ENCODE data around the gene MRPL49.
"Not testable (repeated sequence)": the region's sequence is repeated elsewhere in the genome, so short reads cannot be mapped to it uniquely, and the experiment has no call there.

The MRPL49 gene

DNA sequence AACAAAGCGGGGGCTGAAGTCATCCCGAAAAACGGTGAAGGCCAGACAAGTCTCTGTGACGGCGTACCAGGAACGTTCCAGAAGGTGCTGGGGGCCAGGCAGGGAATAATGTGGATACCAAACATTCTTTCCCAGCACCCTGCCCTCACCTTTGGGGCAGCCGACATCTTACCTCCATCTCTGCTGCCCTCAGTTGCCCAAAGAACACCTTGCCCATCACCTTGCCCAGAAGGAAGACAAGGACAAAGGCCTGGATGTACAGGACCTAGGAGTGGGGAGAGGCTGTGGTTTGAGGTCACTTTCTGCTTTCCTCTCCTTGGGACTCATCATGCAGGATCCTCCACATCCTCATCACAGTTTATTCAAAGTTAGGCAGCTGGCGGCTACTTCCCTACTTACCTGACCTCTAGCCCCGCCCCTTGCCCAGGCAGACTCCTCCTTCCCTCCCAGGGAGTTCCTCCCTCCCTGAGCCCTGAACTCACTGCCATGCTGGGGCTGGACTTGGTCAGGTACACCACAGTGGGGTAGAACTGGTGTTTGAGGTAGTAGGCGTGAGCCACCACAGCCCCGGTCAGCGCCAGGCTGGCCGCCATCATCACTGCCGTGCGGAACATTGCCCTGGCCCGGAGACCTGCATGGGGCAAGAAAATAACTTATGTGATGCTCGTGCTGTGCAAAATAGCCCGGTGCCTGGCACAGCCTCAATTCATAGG lies 11.0 kb downstream of the MRPL49 start:
- no peak for DNase-seq (ENCODE audit: low read depth)

DNA sequence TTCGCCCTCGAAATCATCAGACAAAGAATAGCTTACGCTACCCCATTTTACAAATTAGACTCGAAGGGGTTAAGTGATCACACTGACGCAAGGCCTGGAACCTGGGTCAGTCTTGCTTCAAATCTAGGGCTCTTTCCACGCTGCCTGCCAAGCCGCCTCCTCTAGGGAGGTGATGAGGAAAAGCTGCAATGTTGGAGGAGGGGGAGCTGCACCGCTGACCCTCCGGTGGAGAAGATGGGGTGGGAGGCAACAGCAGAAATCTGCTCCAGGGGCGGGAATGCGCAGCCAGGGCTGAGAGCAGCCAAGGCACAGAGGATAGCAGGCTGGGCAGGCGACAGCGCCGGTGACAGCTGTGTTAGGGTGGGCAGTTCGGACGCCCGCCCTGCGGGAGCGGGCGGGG lies 11.6 kb downstream of the MRPL49 start:
- DNase-seq (ENCODE audit: low read depth): no peak

DNA sequence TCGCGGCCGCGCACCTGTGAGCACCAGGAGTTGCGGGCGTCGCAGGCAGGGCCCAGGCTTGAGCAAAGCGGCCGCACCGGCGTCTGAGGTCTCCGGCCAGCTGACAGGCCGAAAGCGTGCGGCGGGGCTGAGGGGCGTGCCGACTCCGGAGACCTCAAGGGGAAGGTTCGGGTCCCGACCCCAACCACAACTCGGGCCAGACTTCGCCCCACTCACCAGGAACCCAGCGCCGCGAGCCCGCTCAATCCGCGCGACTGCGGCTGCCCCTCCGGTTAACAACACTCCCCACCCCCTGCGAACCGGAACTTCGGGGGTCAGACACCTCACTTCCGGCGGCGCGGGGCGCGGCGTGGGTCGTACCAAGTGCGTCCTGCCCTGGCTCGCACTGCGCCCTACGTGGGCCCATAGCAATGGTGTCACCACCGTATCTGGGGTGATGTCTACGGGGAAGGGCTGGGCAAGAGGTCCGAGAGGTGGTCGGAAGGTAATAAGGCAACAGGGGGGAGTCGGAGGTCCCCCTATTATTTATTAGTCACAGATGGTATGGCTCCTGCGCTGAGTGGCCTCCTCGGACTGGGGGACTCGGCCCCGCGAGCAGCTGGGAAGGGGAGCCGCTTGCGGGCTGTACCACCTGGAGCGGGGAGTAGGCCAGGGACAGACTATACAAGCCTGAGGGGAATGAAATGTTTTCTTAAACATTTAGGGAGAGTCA lies 12.3 kb downstream of the MRPL49 start, which contains the start of gene SYVN1:
TSS of gene SYVN1 (minus strand) at position 280 of the 712 bp plus-strand sequence. CDS start 918 bp downstream, outside the sequence.
- peak; percentile 87 for DNase-seq (ENCODE audit: low read depth)

DNA sequence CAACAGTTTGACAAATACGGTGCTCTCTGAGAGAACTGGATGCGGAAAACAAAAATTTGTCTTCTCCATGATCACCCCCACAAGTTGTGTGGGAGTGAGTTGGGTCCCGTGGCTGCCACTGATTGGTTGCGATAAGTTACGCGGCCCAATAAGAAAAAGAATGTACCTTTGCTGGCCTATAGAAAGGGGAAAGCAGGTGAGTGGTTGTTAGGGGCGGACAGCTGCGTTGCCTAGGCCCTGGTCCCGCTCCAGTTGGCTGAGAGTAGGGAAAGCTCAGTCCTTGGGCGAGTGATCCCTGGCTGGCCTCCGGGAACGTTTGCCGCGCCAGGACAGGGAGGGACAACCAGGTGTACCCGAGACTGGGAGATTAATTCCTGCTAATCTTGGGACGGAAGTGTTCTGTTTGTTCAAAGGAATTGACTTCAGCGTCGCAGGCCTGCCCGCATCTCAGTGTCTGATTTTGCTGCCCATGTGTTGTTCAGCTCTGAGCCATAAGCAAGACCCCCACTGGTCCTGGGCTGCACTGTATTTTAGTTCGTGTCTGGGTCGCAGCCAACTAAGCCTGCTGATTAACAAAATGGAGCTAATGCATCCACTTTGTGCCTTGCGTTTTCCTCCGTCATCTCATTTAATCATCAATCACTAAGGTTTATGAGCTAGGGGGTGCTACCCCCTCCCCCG lies 13.0 kb downstream of the MRPL49 start:
- peak; percentile 72 for DNase-seq (ENCODE audit: low read depth)

DNA sequence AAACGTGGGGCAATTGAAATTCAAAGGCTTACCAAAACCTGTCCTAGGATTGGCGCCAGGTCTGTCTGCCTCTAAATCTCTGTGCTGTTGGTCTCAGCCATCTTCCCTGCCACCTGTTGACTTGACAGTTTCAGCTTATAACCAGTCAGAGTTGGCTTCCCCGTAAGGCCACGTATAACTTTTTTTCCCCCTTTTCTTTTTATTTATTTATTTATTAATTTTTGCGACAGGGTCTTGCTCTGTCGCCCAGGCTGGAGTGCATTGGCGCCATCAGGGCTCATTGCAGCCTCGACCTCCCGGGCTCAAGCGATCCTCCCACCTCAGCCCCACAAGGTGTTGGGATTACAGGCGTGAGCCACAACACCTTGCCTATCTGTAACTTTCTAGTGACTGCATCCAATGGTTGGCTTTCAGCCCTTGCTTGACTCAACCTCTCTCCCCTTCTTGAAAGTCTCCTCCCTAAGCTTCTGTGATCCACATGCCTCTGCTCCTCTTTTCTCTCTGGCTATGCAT lies 13.6 kb downstream of the MRPL49 start:
- DNase-seq (ENCODE audit: low read depth): no peak

DNA sequence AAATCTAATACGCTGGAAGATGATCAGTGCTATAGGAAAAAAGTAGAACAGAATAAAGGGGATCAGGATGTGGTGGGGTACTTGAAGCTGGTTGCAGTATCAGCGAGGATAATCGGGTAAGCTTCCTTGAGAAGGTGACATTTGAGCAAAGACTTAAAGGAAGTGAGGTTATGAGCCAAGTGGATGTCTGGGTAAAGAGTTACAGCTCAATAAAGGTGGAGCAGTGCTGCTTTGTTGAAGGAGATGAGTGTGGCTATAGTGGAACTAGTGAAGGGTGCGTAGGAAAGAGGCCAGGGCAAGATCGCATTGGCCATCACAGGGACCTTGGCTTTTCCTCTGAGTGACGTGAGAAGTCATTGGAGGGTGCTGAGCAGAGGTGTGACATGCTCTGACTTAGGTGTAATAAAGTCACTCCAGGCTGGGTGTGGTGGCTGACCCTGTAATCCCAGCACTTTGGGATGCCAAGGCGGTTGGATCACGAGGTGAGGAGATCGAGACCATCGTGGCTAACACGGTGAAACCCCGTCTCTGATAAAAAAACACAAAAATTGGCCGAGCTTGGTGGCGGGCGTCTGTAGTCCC lies 14.5 kb downstream of the MRPL49 start:
- no peak for DNase-seq (ENCODE audit: low read depth)

DNA sequence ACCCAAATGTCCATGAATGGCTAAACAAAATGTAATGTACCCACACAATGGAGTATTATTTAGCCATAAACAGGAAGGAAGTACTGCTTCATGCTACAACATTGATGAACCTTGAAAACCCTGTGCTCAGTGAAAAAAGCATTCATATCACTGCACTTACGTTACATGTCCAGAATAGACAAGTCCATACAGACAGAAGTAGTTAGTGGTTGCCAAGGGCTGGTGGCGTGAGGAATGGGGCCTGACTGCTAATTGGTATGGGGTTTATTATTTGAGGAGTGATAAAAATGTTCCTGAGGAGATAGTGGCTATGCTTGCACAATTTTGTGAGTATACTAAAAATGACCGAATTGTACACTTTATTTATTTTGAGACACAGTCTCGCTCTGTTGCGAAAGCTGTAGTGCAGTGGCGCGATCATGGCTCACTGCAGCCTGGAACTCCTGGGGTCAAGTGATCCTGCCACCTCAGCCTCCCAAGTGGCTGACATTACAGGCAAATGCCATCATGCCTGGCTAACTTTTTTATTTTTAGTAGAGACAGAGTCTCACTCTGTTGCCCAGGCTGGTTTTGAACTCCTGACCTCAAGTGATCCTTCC lies 19.9 kb downstream of the MRPL49 start:
- no peak for DNase-seq (ENCODE audit: low read depth)

DNA sequence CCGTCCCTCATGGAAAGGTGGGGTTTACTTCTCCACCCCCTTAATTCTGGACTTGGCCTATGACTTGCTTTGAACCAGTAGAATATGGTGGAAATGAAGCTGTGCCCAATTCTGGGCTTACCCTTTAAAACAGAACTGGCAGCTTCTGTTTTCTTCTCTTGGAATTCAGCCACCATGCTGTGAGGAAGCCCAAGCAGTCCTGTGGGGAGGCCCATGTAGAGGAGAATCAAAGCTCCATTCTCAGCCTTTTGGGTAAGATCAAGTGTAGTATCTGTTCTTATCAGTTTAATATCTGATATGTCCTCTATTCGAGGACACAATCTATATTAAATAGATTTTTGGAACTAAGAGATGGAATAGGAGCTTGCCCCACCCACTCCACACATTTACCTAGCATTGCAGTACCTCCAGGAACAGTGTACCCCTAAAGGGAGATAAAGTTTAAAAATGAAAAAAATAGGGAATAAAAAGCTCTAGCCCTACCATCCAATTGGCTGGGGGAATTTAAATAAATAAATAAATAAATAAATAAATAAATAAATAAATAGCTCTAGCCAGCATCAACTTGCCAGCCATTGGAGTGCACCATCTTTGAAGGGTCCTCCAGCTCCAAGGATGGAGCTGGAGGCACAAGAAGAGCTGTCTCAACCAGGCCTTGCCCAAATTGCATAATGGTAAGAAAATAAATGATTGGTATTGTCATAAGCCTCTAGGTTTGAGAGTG lies 25.4 kb downstream of the MRPL49 start:
- DNase-seq (ENCODE audit: low read depth): no peak

DNA sequence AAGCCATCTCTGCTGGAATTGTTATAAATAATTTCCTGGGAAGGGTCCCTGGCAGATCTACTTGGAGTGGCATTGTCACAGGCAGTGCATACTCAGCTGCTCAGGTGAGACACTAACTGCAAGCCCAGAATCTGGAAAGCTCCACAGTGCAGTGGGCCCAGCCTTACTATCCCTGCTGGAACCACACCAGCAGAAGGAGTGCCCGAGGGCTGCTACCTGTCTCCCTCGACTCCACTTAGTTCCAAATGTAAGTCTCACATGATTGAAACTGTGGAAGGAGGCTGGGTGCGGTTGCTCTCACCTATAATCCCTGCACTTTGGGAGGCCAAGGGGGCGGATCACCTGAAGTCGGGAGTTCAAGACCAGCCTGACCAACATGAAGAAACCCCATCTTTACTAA lies 26.5 kb downstream of the MRPL49 start:
- DNase-seq (ENCODE audit: low read depth): no peak

DNA sequence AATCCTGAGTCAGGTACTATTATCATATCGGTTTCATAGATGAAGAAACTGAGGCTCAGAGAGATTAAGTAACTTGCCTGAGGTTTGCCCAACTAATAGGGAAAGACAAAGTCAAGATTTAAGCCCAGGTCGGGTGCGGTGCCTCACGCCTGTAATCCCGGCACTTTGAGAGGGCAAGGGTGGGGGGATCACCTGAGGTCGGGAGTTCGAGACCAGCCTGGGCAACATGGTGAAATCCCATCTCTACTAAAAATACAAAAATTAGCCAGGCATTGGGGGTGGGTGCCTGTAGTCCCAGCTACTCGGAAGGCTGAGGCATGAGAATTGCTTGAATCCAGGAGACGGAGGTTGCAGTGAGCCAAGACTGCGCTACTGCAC lies 28.0 kb downstream of the MRPL49 start:
- DNase-seq (ENCODE audit: low read depth): not testable (repeated sequence)

DNA sequence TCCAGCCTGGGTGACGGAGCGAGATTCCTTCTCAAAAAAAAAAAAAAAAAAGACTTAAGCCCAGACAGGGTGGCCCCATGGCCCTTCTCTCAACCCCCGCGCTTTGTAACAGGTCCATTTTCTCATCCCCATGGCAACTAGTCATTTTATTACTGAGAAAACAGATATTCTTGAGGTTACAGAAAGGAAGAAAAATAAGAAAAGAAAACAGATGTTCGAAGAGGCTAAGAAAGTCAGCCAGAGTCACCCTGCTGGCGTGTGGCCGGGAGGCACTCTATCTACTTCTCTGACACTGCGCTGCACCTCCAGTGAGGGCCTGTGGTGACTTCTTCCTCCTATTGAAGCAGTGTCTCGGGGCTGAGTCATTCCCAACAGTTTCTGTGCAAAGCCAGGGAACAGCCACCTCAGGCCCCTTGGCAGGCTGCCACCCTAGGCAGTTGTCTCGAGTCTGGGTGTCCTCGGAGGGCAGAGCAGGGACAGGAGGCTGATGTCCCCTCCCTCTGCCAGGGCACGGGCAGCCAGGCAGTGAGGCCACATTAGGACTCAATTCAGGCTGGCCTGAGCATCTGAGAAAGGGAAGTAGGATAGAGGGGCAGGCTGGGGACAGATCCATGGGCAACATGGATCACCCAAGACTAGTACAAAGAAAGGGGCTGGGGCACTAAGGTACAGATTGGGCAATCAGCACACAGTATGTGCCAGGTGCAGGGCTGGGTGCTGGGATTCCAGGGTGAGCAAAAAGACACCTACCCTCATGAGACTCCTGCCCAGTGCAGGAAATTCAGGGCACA lies 28.6 kb downstream of the MRPL49 start:
- DNase-seq (ENCODE audit: low read depth): no peak

DNA sequence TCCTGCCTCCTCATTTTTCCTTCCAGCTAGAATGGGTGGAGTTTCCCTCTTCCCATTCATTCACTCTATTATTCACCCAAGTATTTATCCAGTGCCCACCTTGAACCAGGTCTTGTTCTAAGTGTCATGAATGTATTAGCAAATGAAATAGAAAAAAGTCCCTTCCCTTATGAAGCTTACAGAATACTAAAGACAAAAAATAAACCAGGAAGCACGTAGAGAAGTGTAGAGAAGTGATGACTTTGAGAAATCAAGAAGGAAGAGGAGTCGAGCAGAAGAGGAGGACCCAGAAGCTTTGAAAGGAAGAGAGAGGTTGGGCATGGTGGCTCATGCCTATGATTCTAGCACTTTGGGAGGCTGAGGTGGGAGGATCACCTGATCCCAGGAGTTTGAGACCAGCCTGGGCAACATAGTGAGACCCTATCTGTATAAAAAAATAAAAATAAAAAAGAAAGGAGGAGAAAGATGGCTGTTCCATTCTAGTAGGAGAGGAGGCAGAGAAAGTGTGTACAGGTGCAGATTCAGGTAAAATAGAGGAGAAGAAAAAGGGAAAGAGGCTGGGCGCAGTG lies 29.3 kb downstream of the MRPL49 start:
- no peak for DNase-seq (ENCODE audit: low read depth)

DNA sequence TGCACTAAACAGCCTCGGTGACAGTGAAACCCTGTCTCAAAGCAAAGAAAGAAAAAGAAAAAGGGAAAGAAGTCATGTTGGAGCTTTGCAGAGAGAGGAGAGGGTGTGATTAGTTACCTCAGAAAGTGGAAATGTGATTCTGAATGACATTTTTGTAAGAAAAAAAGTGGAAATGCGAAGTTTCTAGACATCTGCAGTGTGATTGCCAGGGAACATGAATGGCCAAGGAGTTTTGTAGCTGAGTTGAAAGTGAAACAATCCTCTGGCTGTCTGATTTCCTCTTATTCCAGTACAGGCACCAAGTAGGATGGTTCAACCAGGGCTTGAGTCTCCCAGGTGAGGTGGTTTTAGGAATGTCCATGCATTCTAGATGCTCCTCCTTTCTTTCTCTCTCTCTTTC lies 30.0 kb downstream of the MRPL49 start:
- no peak for DNase-seq (ENCODE audit: low read depth)

DNA sequence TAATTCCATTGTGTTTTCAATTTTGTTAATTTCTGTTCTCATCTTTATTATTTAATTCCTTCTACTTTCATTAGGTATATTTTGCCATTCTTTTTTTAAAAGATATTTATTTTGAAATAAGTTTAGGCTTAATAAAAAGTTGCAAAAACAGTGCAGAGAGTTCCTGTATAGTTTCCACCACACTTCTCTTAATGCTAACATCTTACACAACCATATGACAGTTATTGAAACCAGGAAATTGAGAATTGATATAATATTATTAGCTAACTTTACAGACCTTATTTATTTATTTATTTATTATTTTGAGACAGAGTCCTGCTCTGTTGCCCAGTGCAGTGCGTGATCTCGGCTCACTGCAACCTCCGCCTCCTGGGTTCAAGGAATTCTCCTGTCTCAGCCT lies 34.1 kb downstream of the MRPL49 start:
- DNase-seq (ENCODE audit: low read depth): no peak

DNA sequence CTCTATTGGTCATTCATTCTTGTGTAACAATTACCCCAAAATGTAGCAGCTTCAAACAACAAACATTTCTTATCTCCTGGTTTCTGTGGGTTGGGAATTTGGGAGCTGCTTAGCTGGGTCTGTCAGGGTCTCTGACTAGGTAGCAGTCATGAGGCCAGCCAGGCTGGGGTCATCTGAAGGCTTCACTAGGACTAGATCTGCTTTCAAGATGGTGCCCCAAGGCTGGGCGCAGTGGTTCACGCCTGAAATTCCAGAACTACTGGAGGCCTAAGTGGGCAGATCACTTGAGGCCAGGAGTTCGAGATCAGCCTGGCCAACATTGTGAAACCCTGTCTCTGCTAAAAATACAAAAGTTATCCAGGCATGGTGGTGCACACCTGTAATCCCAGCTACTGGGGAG lies 34.8 kb downstream of the MRPL49 start:
- DNase-seq (ENCODE audit: low read depth): no peak

DNA sequence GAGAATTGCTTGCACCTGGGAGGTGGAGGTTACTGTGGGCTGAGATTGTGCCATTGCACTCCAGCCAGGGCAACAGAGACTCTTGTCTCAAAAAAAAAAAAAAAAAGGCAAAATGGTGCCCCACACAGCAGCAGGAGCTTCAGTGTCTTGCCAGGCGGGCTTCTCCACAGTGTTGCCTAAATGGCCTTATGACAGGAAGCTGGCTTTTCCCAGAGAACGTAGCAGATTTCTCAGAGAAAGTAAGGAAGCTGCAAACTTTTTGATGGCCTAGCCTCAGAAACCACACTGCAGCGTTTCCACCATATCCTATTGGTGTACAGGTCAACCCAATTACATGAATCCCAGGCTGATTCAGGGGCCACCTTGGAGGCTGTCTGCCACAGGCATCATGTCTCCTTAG lies 35.2 kb downstream of the MRPL49 start:
- DNase-seq (ENCODE audit: low read depth): no peak

DNA sequence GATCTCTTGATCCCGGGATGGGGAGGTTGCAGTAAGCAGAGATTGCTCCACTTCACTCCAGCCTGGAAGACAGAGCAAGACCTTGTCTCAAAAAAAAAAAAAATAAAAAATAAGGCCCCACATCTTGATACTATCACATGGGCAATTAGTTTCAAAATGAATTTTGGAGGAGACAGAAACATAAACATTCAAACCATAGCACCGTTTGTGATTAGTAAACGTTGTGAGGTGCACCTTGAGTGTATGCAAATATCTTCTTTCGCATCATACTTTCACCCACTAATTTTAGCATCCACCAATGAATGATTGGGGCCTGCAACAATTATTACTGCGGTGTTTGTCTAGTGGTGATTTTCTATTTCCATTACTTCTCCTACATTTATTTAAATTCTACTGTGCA lies 36.9 kb downstream of the MRPL49 start:
- no peak for DNase-seq (ENCODE audit: low read depth)

DNA sequence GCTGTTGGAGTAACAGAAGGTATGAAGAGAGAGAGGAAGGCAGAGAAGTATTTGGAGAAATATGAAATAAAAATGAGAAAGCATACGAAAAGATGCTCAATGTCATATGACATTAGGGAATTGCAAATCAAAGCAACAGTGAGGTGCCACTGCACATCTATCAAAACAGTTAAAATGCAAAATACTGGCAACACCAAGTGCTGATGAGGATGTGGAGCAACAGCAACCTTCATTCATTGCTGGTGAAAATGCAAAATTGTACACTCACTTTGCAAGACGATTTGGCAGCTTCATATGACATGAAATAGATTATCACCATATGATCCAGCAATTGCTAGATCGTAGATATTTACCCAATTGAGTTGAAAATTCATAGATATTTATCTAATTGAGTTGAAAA lies 38.5 kb downstream of the MRPL49 start:
- no peak for DNase-seq (ENCODE audit: low read depth)

DNA sequence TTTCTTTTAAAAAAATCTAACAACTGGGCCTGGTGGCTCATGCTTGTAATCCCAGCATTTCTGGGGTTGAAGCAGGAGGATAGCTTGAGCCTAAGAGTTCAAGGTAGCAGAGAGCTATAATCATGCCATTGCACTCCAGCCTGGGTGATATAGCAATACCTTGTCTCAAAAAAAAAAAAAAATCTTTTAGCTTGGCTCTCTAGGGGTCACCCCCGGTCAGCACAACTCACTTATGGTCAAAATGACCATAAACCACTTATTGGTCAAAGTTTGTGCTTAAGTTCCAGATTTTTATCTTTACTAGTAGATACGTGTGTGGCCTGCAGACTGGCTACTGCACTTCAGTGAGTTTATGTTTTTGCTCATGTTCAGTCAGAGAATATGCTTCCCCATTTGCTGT lies 41.6 kb downstream of the MRPL49 start:
- no peak for DNase-seq (ENCODE audit: low read depth)
